Lower lobe of right lung (tissue), 2 donors: ENCODE data around the gene ADAMTS4. TPM values are rescaled to one million over a fixed set of nuclear protein-coding genes. Genes with fewer than 3 reads are reported as not detected.
A peak's percentile ranks its signal among the peaks of the same experiment; 100 is the strongest.

ENCODE experiments used
- ATAC-seq, 2 donors: fragments of 200-7000 bp; cut with Tn5 transposase; one replicate each; pipeline ENCODE4 v1.9.1; 2020 to 2022; ENCODE audit warnings: mild to moderate bottlenecking in 2 of 2, moderate library complexity in 2 of 2
- DNase-seq: peaks from one replicate; pipeline ENCODE4 v3.0.0-alpha.2; 2020
- H3K27ac ChIP-seq: fragments of 200-600 bp; one replicate; pipeline ENCODE4 v1.8.0; 2022
- H3K27me3 ChIP-seq: fragments of 200-600 bp; one replicate; pipeline ENCODE4 v1.8.0; 2022; ENCODE audit warnings: low read depth
- H3K36me3 ChIP-seq: fragments of 200-600 bp; one replicate; pipeline ENCODE4 v1.8.0; 2022; ENCODE audit warnings: mild to moderate bottlenecking
- H3K4me1 ChIP-seq: fragments of 200-600 bp; one replicate; pipeline ENCODE4 v1.8.0; 2022
- H3K4me3 ChIP-seq: fragments of 200-600 bp; one replicate; pipeline ENCODE4 v1.8.0; 2022; ENCODE audit warnings: mild to moderate bottlenecking
- H3K9me3 ChIP-seq: fragments of 200-600 bp; one replicate; pipeline ENCODE4 v1.8.0; 2022
- CTCF ChIP-seq: fragments of 200-600 bp; IDR thresholded peaks from one replicate; pipeline ENCODE4 v1.8.0; 2022; ENCODE audit warnings: antibody characterized with exemption, mild to moderate bottlenecking
- intact Hi-C: fragments of 100-400 bp; cut with DNase I; formaldehyde crosslinking; loops from one replicate; pipeline ENCODE4 v1.11.0; 2022
- microRNA-seq: library from miRNA; unstranded; fragments of <30 nt; microRNA quantifications from one replicate; pipeline ENCODE4 v1.2.0, GENCODE V29; 2020; ENCODE audit warnings: borderline number of aligned reads
- total RNA-seq: library from RNA; stranded (reverse); fragmentation: NEBNext Ultra II Directional; extraction: Animal tissue kit (Norgen Biotek cat#: 25700); gene quantifications from one replicate; pipeline ENCODE4 v1.2.1, GENCODE V29; 2021
- donor health status: DM: no; HTN: yes; CAD: no; lungs with severe emphysema.

The ADAMTS4 gene
- total RNA-seq, 1 donor from 2014 or later: 1.4 TPM

DNA sequence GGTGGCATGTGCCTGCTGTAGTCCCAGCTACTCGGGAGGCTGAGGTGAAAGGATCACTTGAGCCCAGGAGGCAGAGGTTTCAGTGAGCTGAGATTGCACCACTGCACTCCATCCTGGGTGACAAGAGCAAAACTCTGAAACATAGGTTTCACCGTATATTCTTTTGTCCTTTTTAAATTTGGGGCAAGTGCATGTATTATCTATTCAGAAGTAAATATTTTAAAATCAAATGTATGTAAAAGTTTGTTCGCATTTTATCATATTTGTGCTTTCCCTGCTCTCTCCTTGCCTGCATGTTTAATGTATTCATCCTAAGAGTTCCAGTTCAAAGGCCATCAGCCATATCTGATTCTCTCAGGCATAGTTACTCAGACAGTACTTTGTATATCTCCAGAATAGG, 53.0 kb downstream of the ADAMTS4 start:
- DNase-seq (no peak), ATAC-seq (no peak)
- H3K4me1 ChIP-seq: no peaks in the 10 kb centered on the region
- no peaks in the 10 kb centered on the region for H3K36me3 ChIP-seq
- no peaks in the 10 kb centered on the region for H3K9me3 ChIP-seq
- intact Hi-C loops: no loop called here
- no peak for TF ChIP-seq CTCF
- H3K4me3 ChIP-seq: no peak overlapping the region
- no peaks in the 10 kb centered on the region for H3K27me3 ChIP-seq
- H3K27ac ChIP-seq: no peak overlapping the region

- Histone ChIP-seq H3K27ac (no peak overlapping the region), H3K36me3 (no peaks in the 10 kb centered on the region), H3K4me3 (no peak overlapping the region), H3K27me3 (no peaks in the 10 kb centered on the region), H3K4me1 (peaks cover 28% of the 10 kb centered on the region), H3K9me3 (no peaks in the 10 kb centered on the region)
- intact Hi-C loops: no loop called here
- TF ChIP-seq CTCF: no peak
- DNase-seq (no peak), ATAC-seq (no peak)
These were observed 58.0 kb downstream of the ADAMTS4 start for GRCh38 chr1:161140755-161141400.

- intact Hi-C loops: no loop called here
These were observed 59.1 kb downstream of the ADAMTS4 start for GRCh38 chr1:161139766-161140165.

GRCh38 chr1:161138431-161138830, 60.4 kb downstream of the ADAMTS4 start:
- DNase-seq (no peak), ATAC-seq (no peak)
- Histone ChIP-seq H3K9me3 (no peaks in the 10 kb centered on the region), H3K27me3 (no peaks in the 10 kb centered on the region), H3K4me1 (peaks cover 39% of the 10 kb centered on the region), H3K36me3 (no peaks in the 10 kb centered on the region), H3K4me3 (no peak overlapping the region), H3K27ac (peak overlapping the region; percentile 9)
- intact Hi-C loops: no loop called here
- TF ChIP-seq CTCF: no peak

More at GRCh38 chr1:161139766-161140165, 59.1 kb downstream of the ADAMTS4 start:
- no peaks in the 10 kb centered on the region for H3K36me3 ChIP-seq
- H3K27ac ChIP-seq: no peak overlapping the region
- peaks cover 28% of the 10 kb centered on the region for H3K4me1 ChIP-seq
- DNase-seq: no peak
- peak; percentile 49 for TF ChIP-seq CTCF
- no peaks in the 10 kb centered on the region for H3K9me3 ChIP-seq
- H3K27me3 ChIP-seq: no peaks in the 10 kb centered on the region
- H3K4me3 ChIP-seq: no peak overlapping the region
- ATAC-seq: peak; percentile 32 to 66

DNA sequence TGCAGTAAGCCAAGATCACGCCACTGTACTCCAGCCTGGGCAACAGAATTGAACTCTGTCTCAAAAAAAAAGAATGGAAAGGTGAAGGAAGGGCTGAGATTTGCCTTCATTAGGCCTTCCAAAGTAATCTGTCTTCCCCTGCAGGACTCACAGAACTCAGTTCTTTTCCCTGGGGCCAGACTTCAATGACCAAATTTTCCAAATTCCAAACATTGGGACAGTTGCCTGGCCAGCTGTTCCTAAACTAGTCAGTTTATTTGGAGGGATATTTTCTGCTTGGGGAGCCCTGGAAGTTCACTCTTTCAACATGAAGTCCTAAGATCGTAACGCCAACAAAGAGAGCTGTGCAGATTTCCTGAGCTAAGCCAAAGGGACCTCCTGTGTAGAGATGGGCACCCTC, 61.0 kb downstream of the ADAMTS4 start:
- DNase-seq: no peak
- Histone ChIP-seq H3K4me1 (peaks cover 39% of the 10 kb centered on the region), H3K27me3 (no peaks in the 10 kb centered on the region), H3K4me3 (no peak overlapping the region), H3K36me3 (no peaks in the 10 kb centered on the region), H3K27ac (peak overlapping the region; percentile 9), H3K9me3 (no peaks in the 10 kb centered on the region)
- intact Hi-C loops: no loop called here
- no peak for TF ChIP-seq CTCF
- no peak for ATAC-seq

Small RNA genes lying within 50 kb of the gene (microRNA-seq; reads per million reads assigned to microRNA genes)
- gene MIR5187: not detected

Other genes with a start within 250 kb of the ADAMTS4 start
- 30.7 TPM for gene ITLN2, start 244.2 kb downstream of the ADAMTS4 start, total RNA-seq
- 162 TPM for gene F11R, start 177.9 kb downstream of the ADAMTS4 start, total RNA-seq
- gene TSTD1, start 160.1 kb downstream of the ADAMTS4 start, total RNA-seq: 63.2 TPM
- 81.8 TPM for gene USF1, start 153.1 kb downstream of the ADAMTS4 start, total RNA-seq
- gene ARHGAP30, start 129.2 kb downstream of the ADAMTS4 start, total RNA-seq: 63.7 TPM
- 6.2 TPM for gene NECTIN4, start 109.5 kb downstream of the ADAMTS4 start, total RNA-seq
- gene KLHDC9, start 100.7 kb downstream of the ADAMTS4 start, total RNA-seq: 7.2 TPM
- 46.2 TPM for gene PFDN2, start 81.0 kb downstream of the ADAMTS4 start, total RNA-seq
- 43.6 TPM for gene NIT1, start 80.9 kb downstream of the ADAMTS4 start, total RNA-seq
- 38.3 TPM for gene DEDD, start 66.4 kb downstream of the ADAMTS4 start, total RNA-seq
- 92.2 TPM for gene UFC1, start 45.1 kb downstream of the ADAMTS4 start, total RNA-seq
- gene USP21, start 39.6 kb downstream of the ADAMTS4 start, total RNA-seq: 32.2 TPM
- 24.1 TPM for gene PPOX, start 32.6 kb downstream of the ADAMTS4 start, total RNA-seq
- gene B4GALT3, start 21.5 kb downstream of the ADAMTS4 start, total RNA-seq: 29.6 TPM
- 66.3 TPM for gene NDUFS2, start 3.3 kb upstream of the ADAMTS4 start, total RNA-seq
- gene FCER1G, start 16.2 kb upstream of the ADAMTS4 start, total RNA-seq: 283 TPM
- not detected for gene APOA2, start 24.6 kb upstream of the ADAMTS4 start, total RNA-seq
- gene TOMM40L, start 27.0 kb upstream of the ADAMTS4 start, total RNA-seq: 11.6 TPM
- gene NR1I3, start 39.1 kb upstream of the ADAMTS4 start, total RNA-seq: not detected
- gene PCP4L1, start 59.7 kb upstream of the ADAMTS4 start, total RNA-seq: 8.9 TPM
- 4.0 TPM for gene MPZ, start 110.9 kb upstream of the ADAMTS4 start, total RNA-seq
- 167 TPM for gene SDHC, start 115.3 kb upstream of the ADAMTS4 start, total RNA-seq
- gene CFAP126, start 168.8 kb upstream of the ADAMTS4 start, total RNA-seq: 8.0 TPM